ENCODE data around the gene GABPA. TPM values are rescaled to one million over a fixed set of nuclear protein-coding genes. Genes with fewer than 3 reads are reported as not detected.
"Not testable (repeated sequence)": the region's sequence is repeated elsewhere in the genome, so short reads cannot be mapped to it uniquely, and the experiment has no call there.

GABPA gene
- total and polyA plus RNA-seq, 2 donors (not counting 1 experiment from before 2014, with no cell fraction given): 10.3 to 29.7 TPM

DNA sequence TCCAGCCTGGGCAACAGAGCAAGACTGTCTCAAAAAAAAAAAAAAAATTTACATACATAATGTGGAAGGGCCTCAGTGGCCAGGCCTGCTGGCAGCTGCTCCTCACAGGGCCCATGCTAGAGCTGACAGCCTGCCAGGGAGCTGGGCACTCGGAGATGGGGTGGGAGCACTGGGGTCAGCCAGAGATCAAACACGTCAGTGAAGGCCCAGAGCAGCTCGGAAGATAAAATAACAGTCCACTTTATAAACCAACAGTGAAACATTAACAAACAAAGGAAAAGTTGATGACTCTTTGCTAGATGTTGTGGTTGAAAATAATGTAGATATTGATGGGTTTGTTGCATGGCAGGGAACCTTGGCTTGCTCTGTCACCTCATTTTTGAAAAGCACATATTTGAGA lies 42.8 kb upstream of the GABPA start:
- CTCF ChIA-PET: no interaction called here
- Histone ChIP-seq H2AFZ (ENCODE audit: insufficient read depth, low read depth, low read length, poor library complexity, severe bottlenecking) (no peak overlapping the region), H3K79me2 (ENCODE audit: control insufficient read depth, insufficient read depth, low read length) (no peaks in the 10 kb centered on the region)

GRCh38 chr21:25695461-25695860 lies 39.3 kb upstream of the GABPA start:
- H3K27ac Mint-ChIP-seq; H3K4me1 Mint-ChIP-seq; POLR2A ChIA-PET; DNase-seq; H3K27me3 Mint-ChIP-seq; H3K9me3 Mint-ChIP-seq (ENCODE audit: insufficient read depth); H3K9ac ChIP-seq (ENCODE audit: low read length); H3K4me1 ChIP-seq (ENCODE audit: control insufficient read depth in 2 of 2, insufficient read depth in 2 of 2, low read length in 2 of 2); H3K27me3 ChIP-seq (replicated peaks in 1 of 4; ENCODE audit: control extremely low read depth in 1 of 4, control insufficient read depth in 3 of 4, insufficient read depth in 4 of 4, low read length in 3 of 4); intact Hi-C loops (cut with micrococcal nuclease); CTCF ChIA-PET; H3K4me3 ChIP-seq (ENCODE audit: control extremely low read depth in 1 of 5, extremely low read depth in 1 of 5, insufficient read depth in 1 of 5, low read depth in 2 of 5, low read length in 4 of 5); ATAC-seq (ENCODE audit: low read depth); H4K20me1 ChIP-seq (ENCODE audit: control insufficient read depth, insufficient read depth, low read length, poor library complexity, severe bottlenecking); H3K27ac ChIP-seq (ENCODE audit: low read length in 2 of 2); H3K36me3 ChIP-seq (replicated peaks in 1 of 2; ENCODE audit: control extremely low read depth in 1 of 2, control insufficient read depth in 1 of 2, extremely low read depth in 1 of 2, insufficient read depth in 2 of 2, low read length in 1 of 2); H3K4me2 ChIP-seq (replicated peaks; ENCODE audit: low read depth, low read length, poor library complexity, severe bottlenecking); H2AFZ ChIP-seq (ENCODE audit: insufficient read depth, low read depth, low read length, poor library complexity, severe bottlenecking); H3K79me2 ChIP-seq (ENCODE audit: control insufficient read depth, insufficient read depth, low read length); H3K9me3 ChIP-seq (ENCODE audit: control extremely low read depth in 1 of 3, control insufficient read depth in 2 of 3, insufficient read depth in 1 of 3, low read length in 2 of 3); H3K4me3 Mint-ChIP-seq: not testable (repeated sequence)
- WGBS (ENCODE audit: insufficient coverage): 98% methylated on average over 8 of the region's 36 CpGs

More for the DNA sequence above, 42.8 kb upstream of the GABPA start:
- H3K36me3 ChIP-seq (replicated peaks in 1 of 2; ENCODE audit: control extremely low read depth in 1 of 2, control insufficient read depth in 1 of 2, extremely low read depth in 1 of 2, insufficient read depth in 2 of 2, low read length in 1 of 2): no peaks in the 10 kb centered on the region
- H3K27me3 Mint-ChIP-seq: no peaks in the 10 kb centered on the region
- TF ChIP-seq EZH2 (IDR thresholded peaks at IDR 0.05; ENCODE audit: borderline replicate concordance, insufficient read depth, low read depth, low read length, poor library complexity, severe bottlenecking): no peak
- TF ChIP-seq, protein P1, sequence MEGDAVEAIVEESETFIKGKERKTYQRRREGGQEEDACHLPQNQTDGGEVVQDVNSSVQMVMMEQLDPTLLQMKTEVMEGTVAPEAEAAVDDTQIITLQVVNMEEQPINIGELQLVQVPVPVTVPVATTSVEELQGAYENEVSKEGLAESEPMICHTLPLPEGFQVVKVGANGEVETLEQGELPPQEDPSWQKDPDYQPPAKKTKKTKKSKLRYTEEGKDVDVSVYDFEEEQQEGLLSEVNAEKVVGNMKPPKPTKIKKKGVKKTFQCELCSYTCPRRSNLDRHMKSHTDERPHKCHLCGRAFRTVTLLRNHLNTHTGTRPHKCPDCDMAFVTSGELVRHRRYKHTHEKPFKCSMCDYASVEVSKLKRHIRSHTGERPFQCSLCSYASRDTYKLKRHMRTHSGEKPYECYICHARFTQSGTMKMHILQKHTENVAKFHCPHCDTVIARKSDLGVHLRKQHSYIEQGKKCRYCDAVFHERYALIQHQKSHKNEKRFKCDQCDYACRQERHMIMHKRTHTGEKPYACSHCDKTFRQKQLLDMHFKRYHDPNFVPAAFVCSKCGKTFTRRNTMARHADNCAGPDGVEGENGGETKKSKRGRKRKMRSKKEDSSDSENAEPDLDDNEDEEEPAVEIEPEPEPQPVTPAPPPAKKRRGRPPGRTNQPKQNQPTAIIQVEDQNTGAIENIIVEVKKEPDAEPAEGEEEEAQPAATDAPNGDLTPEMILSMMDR (IDR thresholded peaks at IDR 0.05): no peak
- DNase-seq (no peak), ATAC-seq (ENCODE audit: low read depth) (no peak)
- POLR2A ChIA-PET: no interaction called here
- H4K20me1 ChIP-seq (ENCODE audit: control insufficient read depth, insufficient read depth, low read length, poor library complexity, severe bottlenecking): no peaks in the 10 kb centered on the region
- H3K27me3 ChIP-seq (replicated peaks in 1 of 4; ENCODE audit: control extremely low read depth in 1 of 4, control insufficient read depth in 3 of 4, insufficient read depth in 4 of 4, low read length in 3 of 4): no peaks in the 10 kb centered on the region
- H3K9me3 ChIP-seq (ENCODE audit: control extremely low read depth in 1 of 3, control insufficient read depth in 2 of 3, insufficient read depth in 1 of 3, low read length in 2 of 3): no peaks in the 10 kb centered on the region
- no peak overlapping the region for H3K4me2 ChIP-seq (replicated peaks; ENCODE audit: low read depth, low read length, poor library complexity, severe bottlenecking)
- H3K4me1 Mint-ChIP-seq: no peaks in the 10 kb centered on the region
- no peak overlapping the region for H3K9ac ChIP-seq (ENCODE audit: low read length)
- intact Hi-C loops (cut with micrococcal nuclease): no loop called here
- no peaks in the 10 kb centered on the region for H3K9me3 Mint-ChIP-seq (ENCODE audit: insufficient read depth)
- H3K4me3 ChIP-seq (ENCODE audit: control extremely low read depth in 1 of 5, extremely low read depth in 1 of 5, insufficient read depth in 1 of 5, low read depth in 2 of 5, low read length in 4 of 5): no peak overlapping the region
- no peaks in the 10 kb centered on the region for H3K4me1 ChIP-seq (ENCODE audit: control insufficient read depth in 2 of 2, insufficient read depth in 2 of 2, low read length in 2 of 2)
- H3K27ac Mint-ChIP-seq: no peak overlapping the region
- H3K27ac ChIP-seq (ENCODE audit: low read length in 2 of 2): no peak overlapping the region
- 100% methylated on average over 1 of the region's 3 CpGs for WGBS (ENCODE audit: insufficient coverage)
- H3K4me3 Mint-ChIP-seq: no peak overlapping the region

Measured in B cell (primary cell).